Suprapubic skin (tissue), 4 donors: Measurements from ENCODE around the gene TBC1D22A. TPM values are rescaled to one million over a fixed set of nuclear protein-coding genes. Genes with fewer than 3 reads are reported as not detected.

ENCODE experiments used
- DNase-seq, 2 donors: peaks; one replicate each; pipeline ENCODE4 v3.0.0-alpha.2; 2019; ENCODE audit warnings: low spot score in 2 of 2
- H3K27ac ChIP-seq: fragments of 200-600 bp; sonication (generic); one replicate; pipeline ENCODE4 v1.5.1; 2019
- H3K27me3 ChIP-seq: fragments of 200-600 bp; sonication (generic); one replicate; pipeline ENCODE4 v1.5.1; 2019
- H3K36me3 ChIP-seq: fragments of 200-600 bp; sonication (generic); one replicate; pipeline ENCODE4 v1.5.1; 2019
- H3K4me1 ChIP-seq: fragments of 200-600 bp; sonication (generic); one replicate; pipeline ENCODE4 v1.5.1; 2019
- H3K4me3 ChIP-seq: fragments of 200-600 bp; sonication (generic); one replicate; pipeline ENCODE4 v1.5.1; 2019; ENCODE audit warnings: mild to moderate bottlenecking
- H3K9me3 ChIP-seq: fragments of 200-600 bp; sonication (generic); one replicate; pipeline ENCODE4 v1.5.1; 2019
- EP300 ChIP-seq: sonication (generic); formaldehyde crosslinking; IDR thresholded peaks from one replicate; pipeline ENCODE4 v1.6.1; 2017; ENCODE audit warnings: antibody characterized with exemption
- POLR2A ChIP-seq, 2 donors: fragments of 450-650 bp; IDR thresholded peaks; one replicate each; pipeline ENCODE4 v1.6.1; 2017; ENCODE audit warnings: antibody characterized with exemption in 2 of 2, mild to moderate bottlenecking in 2 of 2, moderate library complexity in 2 of 2
- POLR2AphosphoS5 ChIP-seq, 3 donors: sonication (generic); formaldehyde crosslinking; IDR thresholded peaks; one replicate each; pipeline ENCODE4 v1.6.1; 2017; ENCODE audit warnings: antibody characterized with exemption in 3 of 3
- WGBS: methylation state at CpG from one replicate; pipeline ENCODE4 v1.1.5; 2018; 5-methylcytosine and 5-hydroxymethylcytosine counted together
- total RNA-seq, 4 donors: library from RNA; depleted of rRNA; stranded (reverse); fragments of >200 nt; gene quantifications; one replicate each; pipeline ENCODE4 v1.1.0, GENCODE V29; 2016
- TF ChIP-seq, protein P1 (sequence below), 2 donors: fragments of 200-600 bp in 1 of 2; fragments of 450-650 bp in 1 of 2; sonication (generic) in 1 of 2; IDR thresholded peaks; one replicate each; pipeline ENCODE4 v1.5.1; 2016 to 2019; ENCODE audit warnings: antibody characterized with exemption in 2 of 2, mild to moderate bottlenecking in 1 of 2, moderate library complexity in 1 of 2

Gene TBC1D22A
- total RNA-seq, 4 donors from 2014 or later, result 24.8 to 43.2 (median 35.4) TPM

DNA sequence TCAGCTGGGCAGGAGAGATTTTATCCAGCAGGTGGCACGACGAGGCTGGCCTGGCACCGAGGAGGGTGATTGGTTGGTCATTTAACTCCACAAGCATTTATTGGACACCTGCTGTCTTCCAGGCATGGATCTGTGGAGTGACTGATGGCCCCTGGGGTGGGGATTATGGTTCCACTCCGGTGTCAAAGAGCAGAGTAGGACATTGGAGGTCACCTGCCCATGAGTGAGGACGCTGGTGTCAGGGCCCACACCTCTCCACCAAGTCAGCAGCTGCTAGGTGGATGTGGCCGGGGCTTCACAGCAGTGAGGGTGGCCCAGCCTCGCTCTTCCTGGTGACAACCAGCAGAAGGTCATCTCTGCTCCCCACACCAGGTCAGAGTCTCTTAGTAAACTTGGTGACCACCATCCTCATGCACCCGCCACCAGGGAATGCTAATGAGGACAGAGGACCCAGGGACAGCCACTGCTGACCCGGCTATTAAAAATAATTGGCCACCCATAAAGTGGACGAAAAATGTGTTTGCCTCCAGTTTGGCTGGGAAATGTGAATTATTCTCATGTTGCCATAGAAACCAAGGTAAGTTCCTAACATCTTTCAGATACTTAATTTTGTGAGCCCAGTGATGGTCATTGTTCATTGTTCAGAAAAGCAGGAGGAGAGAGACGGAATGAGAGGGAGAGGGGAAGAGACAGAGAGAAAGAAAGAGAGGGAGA is 428.7 kb downstream of the TBC1D22A start:
- peak; percentile 39 to 77 for DNase-seq

DNA sequence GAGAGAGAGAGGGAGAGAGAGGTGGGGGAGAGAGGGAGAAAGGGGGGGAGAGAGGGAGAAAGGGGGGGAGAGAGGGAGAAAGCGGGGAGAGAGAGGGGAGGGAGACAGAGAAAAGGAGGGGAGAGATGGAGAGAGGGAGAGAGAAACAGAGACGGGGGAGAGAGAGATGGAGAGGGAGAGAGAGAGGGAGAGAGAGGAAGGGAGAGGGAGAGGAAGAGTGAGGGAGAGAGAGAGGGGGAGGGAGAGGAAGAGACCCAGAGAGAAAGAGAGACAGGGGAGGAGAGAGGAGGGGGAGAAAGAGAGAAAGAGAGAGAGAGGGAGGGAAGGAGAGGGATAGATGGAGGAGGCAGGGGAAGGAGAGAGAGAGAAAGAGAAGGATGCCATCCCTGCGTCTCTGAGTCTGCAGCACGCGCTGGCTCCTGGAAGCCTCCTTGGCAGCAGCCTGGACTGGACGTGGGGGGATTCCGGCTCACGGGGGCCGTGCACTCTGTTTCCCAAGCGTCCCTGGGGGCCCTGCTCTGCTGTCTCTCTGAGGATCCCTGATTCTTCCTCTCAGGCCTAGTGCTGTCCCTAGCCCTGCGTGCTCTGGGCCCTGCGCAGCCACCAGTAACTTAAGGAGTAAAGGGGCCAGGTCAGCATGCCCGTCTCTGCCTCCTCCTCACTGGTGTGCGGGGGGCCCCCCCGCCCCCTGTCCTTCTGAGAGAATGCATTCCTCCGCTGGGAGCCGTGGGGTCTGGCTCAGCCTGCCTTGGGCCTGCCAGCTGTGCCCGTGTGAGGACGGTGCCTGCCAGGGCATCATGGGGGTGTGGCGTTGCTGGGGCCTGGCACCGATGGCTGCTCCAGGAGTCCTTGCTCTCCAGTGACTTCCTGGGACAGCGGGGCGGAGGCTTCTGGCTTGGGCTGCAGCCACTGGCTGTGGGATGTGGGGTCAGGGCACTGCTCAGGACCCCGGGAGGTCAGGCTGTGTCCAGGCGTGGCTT is 429.5 kb downstream of the TBC1D22A start:
- no peak overlapping the region for H3K27ac ChIP-seq
- peak; percentile 56 to 58 for DNase-seq

More for the DNA sequence above, 428.7 kb downstream of the TBC1D22A start:
- no peaks in the 10 kb centered on the region for H3K27me3 ChIP-seq
- 82% methylated on average over 10 of the region's 11 CpGs for WGBS
- H3K36me3 ChIP-seq, result no peaks in the 10 kb centered on the region
- no peaks in the 10 kb centered on the region for H3K9me3 ChIP-seq
- TF ChIP-seq POLR2A (IDR thresholded peaks at IDR 0.05), result no peak
- TF ChIP-seq EP300, result no peak
- TF ChIP-seq, protein P1, sequence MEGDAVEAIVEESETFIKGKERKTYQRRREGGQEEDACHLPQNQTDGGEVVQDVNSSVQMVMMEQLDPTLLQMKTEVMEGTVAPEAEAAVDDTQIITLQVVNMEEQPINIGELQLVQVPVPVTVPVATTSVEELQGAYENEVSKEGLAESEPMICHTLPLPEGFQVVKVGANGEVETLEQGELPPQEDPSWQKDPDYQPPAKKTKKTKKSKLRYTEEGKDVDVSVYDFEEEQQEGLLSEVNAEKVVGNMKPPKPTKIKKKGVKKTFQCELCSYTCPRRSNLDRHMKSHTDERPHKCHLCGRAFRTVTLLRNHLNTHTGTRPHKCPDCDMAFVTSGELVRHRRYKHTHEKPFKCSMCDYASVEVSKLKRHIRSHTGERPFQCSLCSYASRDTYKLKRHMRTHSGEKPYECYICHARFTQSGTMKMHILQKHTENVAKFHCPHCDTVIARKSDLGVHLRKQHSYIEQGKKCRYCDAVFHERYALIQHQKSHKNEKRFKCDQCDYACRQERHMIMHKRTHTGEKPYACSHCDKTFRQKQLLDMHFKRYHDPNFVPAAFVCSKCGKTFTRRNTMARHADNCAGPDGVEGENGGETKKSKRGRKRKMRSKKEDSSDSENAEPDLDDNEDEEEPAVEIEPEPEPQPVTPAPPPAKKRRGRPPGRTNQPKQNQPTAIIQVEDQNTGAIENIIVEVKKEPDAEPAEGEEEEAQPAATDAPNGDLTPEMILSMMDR (IDR thresholded peaks at IDR 0.05), result no peak
- no peak for TF ChIP-seq POLR2AphosphoS5 (IDR thresholded peaks at IDR 0.05)
- no peak overlapping the region for H3K27ac ChIP-seq
- no peak overlapping the region for H3K4me3 ChIP-seq
- H3K4me1 ChIP-seq, result no peaks in the 10 kb centered on the region

DNA sequence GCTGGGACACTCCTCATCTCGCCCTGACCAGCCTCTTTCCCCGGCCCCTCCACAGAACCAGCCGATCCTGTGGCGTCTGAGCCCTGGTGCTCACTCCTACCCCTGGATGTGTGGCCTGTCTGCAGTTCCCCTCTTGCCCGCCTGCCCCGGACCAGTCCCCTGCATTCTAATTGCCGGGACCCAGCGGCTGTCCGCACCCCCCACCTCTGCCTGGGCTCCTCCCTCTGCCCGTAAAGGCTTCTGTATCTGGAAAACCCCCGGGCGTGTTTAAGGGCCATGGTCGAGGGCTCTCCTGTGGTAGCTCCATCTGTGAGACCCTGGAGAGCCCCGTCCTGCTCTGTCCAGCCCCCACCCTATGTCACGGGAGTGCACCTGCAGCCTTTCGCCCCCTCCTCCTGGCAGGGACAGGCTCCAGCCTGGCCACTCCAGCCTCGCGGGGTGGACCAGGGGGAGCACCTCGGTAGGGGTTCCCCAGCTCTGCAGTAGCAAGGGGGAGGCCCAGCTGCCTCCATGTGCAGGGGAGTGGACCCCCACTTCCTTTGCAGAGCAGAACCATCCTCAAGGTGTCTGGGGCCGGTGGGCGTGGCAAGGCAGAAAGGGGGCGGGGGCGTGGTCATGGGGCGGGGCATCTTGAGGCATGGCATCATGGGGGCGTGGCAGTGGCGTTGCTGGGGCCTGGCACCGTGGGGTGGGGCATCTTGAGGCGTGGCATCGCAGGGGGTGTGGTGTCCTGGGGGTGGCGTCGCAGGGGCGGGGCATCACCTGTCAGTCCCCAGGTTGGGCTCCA is 430.4 kb downstream of the TBC1D22A start:
- H3K4me3 ChIP-seq, result no peak overlapping the region
- H3K27ac ChIP-seq, result no peak overlapping the region
- no peaks in the 10 kb centered on the region for H3K36me3 ChIP-seq
- H3K4me1 ChIP-seq, result peaks cover 6% of the 10 kb centered on the region
- peaks cover 7% of the 10 kb centered on the region for H3K27me3 ChIP-seq
- DNase-seq, result peak; percentile 59 to 74
- H3K9me3 ChIP-seq, result no peaks in the 10 kb centered on the region
- 69% methylated on average over 22 of the region's 32 CpGs for WGBS
- TF ChIP-seq, protein P1 (IDR thresholded peaks at IDR 0.05), result no peak
- TF ChIP-seq POLR2A (IDR thresholded peaks at IDR 0.05), result no peak
- no peak for TF ChIP-seq POLR2AphosphoS5 (IDR thresholded peaks at IDR 0.05)
- no peak for TF ChIP-seq EP300

More for the DNA sequence above, 429.5 kb downstream of the TBC1D22A start:
- TF ChIP-seq POLR2AphosphoS5 (IDR thresholded peaks at IDR 0.05) (no peak), EP300 (no peak), POLR2A (IDR thresholded peaks at IDR 0.05) (no peak)
- TF ChIP-seq, protein P1 (IDR thresholded peaks at IDR 0.05), result no peak
- Histone ChIP-seq H3K4me3 (no peak overlapping the region), H3K9me3 (no peaks in the 10 kb centered on the region), H3K4me1 (no peaks in the 10 kb centered on the region), H3K27me3 (peaks cover 1% of the 10 kb centered on the region), H3K36me3 (no peaks in the 10 kb centered on the region)
- WGBS, result 46% methylated on average over 14 of the region's 25 CpGs

DNA sequence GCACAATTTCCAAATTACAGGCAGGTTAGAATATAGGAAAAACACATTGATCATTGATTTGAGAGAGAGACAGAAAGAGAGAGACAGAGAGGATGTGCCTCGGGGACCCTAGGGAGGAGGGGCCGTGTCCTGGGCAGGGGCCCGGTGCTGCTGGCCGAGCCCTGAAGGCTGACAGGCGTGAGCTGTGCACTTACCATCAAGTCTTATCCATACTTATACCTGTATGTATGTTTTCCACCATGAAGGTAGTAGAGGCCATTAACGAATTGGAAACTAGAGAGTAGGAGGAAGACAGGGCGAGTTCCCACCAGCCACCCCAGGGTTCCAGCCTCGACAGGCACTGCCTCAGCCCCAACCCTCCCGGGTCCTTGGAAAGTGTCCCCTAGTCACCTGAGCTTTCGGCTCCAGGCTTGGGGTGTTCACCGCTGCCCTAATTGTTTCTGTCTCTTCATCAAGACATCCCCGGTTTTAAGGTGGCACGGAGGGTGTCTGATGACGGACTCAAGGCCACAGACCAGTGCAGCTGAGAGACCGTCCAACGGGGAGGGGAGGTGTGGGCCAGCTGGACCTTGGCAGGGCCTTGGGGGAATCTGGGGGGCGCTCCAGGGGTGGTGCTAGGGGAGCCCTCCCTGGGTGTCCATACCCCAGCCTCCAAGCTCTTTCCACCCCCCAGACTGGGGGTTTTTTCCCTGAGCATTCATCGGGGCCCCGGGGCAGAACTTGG is 431.3 kb downstream of the TBC1D22A start:
- H3K9me3 ChIP-seq, result no peaks in the 10 kb centered on the region
- TF ChIP-seq POLR2A (IDR thresholded peaks at IDR 0.05) (no peak), EP300 (no peak), POLR2AphosphoS5 (IDR thresholded peaks at IDR 0.05) (no peak)
- TF ChIP-seq, protein P1 (IDR thresholded peaks at IDR 0.05), result no peak
- DNase-seq, result peak; percentile 58 to 75
- H3K4me1 ChIP-seq, result peaks cover 6% of the 10 kb centered on the region
- no peaks in the 10 kb centered on the region for H3K36me3 ChIP-seq
- peaks cover 7% of the 10 kb centered on the region for H3K27me3 ChIP-seq
- H3K27ac ChIP-seq, result no peak overlapping the region
- WGBS, result 83% methylated on average over 18 of the region's 19 CpGs
- no peak overlapping the region for H3K4me3 ChIP-seq
